ENCODE results near the gene DCP1B.

Gene DCP1B

DNA sequence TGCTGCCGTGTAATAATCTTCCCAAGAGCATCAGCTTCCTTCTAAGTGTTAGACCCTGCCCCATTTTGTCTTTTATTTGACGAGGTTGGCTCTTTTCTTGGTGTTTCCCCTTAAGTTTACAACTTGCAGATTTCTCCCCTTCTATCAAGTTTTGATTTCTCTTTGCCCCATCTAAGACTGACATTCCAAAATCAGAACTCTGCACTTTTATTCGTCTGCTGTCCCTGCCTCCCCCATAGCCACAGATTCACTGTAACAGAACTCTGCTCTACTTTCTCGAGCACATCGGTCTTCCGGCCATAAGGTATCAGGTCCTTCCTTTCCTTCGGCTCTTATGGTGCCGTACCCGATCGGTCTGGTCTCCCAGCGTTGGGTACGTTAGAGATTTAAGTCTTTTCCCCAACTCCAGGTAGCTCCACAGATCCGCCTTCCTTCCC, 563 bp downstream of the DCP1B start:
- TF ChIP-seq, protein P1, sequence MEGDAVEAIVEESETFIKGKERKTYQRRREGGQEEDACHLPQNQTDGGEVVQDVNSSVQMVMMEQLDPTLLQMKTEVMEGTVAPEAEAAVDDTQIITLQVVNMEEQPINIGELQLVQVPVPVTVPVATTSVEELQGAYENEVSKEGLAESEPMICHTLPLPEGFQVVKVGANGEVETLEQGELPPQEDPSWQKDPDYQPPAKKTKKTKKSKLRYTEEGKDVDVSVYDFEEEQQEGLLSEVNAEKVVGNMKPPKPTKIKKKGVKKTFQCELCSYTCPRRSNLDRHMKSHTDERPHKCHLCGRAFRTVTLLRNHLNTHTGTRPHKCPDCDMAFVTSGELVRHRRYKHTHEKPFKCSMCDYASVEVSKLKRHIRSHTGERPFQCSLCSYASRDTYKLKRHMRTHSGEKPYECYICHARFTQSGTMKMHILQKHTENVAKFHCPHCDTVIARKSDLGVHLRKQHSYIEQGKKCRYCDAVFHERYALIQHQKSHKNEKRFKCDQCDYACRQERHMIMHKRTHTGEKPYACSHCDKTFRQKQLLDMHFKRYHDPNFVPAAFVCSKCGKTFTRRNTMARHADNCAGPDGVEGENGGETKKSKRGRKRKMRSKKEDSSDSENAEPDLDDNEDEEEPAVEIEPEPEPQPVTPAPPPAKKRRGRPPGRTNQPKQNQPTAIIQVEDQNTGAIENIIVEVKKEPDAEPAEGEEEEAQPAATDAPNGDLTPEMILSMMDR (IDR thresholded peaks at IDR 0.05) = no peak

DNA sequence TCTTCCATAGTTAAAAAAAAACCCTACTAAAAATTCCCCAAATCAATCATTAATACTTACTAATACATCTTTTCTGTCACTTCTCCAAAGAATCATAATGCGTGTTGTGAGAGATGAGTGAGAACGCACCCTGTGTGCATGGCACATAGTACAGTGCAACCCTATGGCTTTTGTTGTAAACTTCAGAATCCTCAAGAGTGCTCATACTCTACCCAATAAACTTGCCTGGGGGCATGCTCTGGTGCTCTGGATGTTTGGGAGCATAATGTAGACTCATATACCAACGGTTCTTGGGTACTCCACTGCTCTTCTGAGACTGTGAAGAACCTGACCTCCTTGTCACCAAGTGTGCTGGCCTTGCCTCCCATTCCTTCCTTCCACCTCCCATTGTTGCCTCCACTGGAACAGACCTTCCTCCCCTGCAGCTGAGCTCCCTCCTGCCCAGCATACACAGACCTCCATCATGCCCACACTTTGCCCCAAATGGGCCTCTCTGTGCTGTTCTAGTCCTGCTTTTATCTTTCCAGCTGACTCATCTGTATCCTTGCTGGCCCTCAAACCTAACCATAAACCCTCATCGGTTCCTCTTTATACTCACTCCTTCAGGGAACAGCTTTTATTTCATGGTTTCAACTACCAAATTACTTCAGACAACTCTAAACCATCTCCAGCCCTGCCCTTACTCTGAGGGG, 8.9 kb downstream of the DCP1B start:
- TF ChIP-seq, protein P1 (IDR thresholded peaks at IDR 0.05) = no peak

DNA sequence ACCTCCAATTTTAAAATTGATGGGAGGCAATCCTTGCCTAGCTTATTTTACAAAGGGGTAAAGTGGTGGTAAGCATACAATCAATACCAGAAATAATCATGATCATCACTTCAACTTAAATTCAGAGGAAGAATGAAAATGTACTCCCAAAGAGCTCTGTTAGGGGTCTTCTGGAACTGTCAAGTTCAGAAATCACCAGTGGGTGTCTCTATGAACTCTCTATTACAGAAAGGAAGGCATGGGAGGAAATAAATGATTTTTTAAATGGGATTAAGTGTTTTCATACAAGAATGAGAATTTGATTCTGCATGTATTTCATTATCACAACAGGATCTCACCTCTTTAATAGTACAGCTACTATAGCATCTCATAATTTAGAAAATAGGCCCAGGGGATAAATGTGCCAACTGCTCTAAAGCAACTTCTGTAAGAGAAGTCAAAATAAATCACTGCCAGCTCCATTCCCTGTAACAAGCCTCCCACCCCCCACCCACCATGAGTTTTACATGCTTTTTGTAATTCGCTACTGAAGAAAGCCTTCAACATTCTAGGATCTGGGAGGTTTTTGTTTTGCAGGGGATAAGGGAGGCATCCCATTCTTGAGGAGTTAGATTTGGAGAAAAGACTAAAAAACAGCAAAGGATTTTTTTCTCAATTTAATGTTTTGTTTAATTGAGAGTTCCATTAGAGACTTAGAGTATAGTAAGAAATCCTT, 9.7 kb downstream of the DCP1B start:
- TF ChIP-seq, protein P1 (IDR thresholded peaks at IDR 0.05) = no peak

- TF ChIP-seq, protein P1 (IDR thresholded peaks at IDR 0.05) = no peak
Observed at GRCh38 chr12:1993871-1994371, 10.3 kb downstream of the DCP1B start.

DNA sequence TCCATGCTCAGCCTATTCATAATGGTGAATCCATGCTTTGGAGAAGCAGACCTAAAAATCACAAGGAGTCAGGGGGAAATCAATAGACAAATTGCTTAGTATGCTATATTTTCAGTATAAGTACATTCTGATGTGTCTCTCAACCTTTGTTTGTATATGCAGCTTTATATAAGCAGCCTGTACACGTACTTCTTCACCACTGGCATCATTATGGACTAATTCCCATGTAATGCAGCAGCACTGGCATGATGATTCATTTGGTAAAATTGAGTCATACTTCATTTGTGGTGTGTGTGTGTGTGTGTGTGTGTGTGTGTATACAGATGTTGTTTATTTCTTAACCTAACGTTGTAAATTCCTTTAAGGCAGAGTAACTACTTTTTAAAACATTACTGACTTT, 10.9 kb downstream of the DCP1B start:
- TF ChIP-seq, protein P1 (IDR thresholded peaks at IDR 0.05) = no peak

GRCh38 chr12:1992732-1993131, 11.5 kb downstream of the DCP1B start:
- TF ChIP-seq, protein P1 (IDR thresholded peaks at IDR 0.05) = no peak

DNA sequence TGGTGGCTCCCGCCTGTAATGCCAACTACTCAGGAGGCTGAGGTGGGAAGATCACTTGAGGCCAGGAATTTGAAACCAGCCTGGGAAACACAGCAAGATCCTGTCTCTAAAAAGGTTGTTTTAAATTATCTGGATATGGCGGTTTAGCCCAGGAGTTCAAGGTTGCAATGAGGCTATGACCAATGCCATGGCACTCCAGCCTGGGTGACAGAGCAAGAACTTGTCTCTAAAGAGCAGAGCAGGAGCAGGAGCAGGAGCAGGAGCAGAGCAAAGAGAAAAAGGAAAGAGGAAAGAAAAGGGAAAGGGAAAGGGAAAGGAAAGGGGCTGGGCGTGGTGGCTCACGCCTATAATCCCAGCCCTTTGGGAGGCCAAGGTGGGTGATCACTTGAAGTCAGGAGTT, 15.1 kb downstream of the DCP1B start:
- TF ChIP-seq, protein P1 (IDR thresholded peaks at IDR 0.05) = no peak

Data from LNCAP (cell line).